ENCODE results near the gene CLSTN3. TPM values are rescaled to one million over a fixed set of nuclear protein-coding genes. Genes with fewer than 3 reads are reported as not detected.

The CLSTN3 gene
- total RNA-seq, 2 experiments from 2014 or later, result 76.8 to 83.9 TPM

DNA sequence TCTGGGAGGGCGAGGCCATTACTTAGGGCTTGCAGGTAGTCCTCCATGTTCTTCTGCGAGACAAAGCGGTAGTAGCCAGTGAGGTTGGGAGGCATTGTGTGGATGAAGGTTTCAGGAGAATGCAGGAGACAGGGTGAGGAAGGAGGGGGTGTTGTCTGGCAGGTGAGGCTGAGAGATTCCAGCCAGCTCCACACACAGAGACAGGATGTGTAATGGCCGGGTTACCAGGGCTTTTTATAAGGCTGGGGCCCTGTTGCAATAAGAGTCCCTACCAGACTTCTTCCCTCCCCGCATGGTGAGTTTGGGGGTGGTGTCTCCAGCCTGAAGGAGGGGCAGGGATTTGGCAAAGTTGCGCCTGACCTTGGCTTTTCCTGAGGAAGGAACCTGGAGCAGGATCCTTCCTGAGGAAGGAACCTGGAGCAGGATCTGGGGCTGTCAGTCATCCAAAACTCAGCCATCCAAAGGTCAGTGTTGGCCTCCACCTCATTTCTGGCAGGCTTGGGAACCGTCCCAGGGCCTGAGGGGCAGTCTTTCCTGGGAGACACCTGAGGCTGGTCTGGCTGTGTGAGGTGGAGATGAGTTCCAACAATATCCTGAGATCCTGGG, 1.4 kb upstream of the CLSTN3 start, which contains the start of gene RBP5:
TSS of gene RBP5 (minus strand) at position 209 of the 606 bp plus-strand sequence. CDS start at position 95, 114 bp downstream.
- ATAC-seq (no peak), DNase-seq (no peak)
- H3K4me1 Mint-ChIP-seq (ENCODE audit: low read depth), result peaks cover 34% of the 10 kb centered on the region
- no peaks in the 10 kb centered on the region for H3K9me3 Mint-ChIP-seq (ENCODE audit: insufficient read depth)
- H3K27me3 Mint-ChIP-seq (ENCODE audit: low read depth), result no peaks in the 10 kb centered on the region
- H3K4me3 Mint-ChIP-seq, result peak within 1 kb of the TSS; percentile 92
- H3K27ac Mint-ChIP-seq, result peak within 1 kb of the TSS; percentile 87
- ChIA-PET CTCF (interaction anchor here (3.5 kb wide), 1 partner anchor 16 kb away, joined by 15 read pairs; no protein-coding TSS in a partner anchor), POLR2A (interaction anchor here (0.6 kb wide), 1 partner anchor 17 kb away, joined by 3 read pairs; no protein-coding TSS in a partner anchor)
- peaks cover 21% of the 10 kb centered on the region for H3K36me3 Mint-ChIP-seq (ENCODE audit: low read depth)

- H3K27me3 Mint-ChIP-seq (ENCODE audit: low read depth), result no peaks in the 10 kb centered on the region
- H3K27ac Mint-ChIP-seq, result peak overlapping the region; percentile 87
- H3K4me1 Mint-ChIP-seq (ENCODE audit: low read depth), result peaks cover 34% of the 10 kb centered on the region
- peak overlapping the region; percentile 92 for H3K4me3 Mint-ChIP-seq
- ChIA-PET POLR2A (interaction anchor here (2.6 kb wide), 1 partner anchor 185 kb away, joined by 12 read pairs; the partner anchor contains the start of genes C12orf57 and RNU7-1), CTCF (interaction anchor here (3.5 kb wide), 1 partner anchor 16 kb away, joined by 15 read pairs; no protein-coding TSS in a partner anchor)
- H3K36me3 Mint-ChIP-seq (ENCODE audit: low read depth), result peaks cover 25% of the 10 kb centered on the region
- DNase-seq (no peak), ATAC-seq (no peak)
- H3K9me3 Mint-ChIP-seq (ENCODE audit: insufficient read depth), result no peaks in the 10 kb centered on the region
Measured at GRCh38 chr12:7129287-7129871, 792 bp upstream of the CLSTN3 start.

GRCh38 chr12:7130701-7131501, 730 bp downstream of the CLSTN3 start:
- Mint-ChIP-seq H3K27me3 (ENCODE audit: low read depth) (no peaks in the 10 kb centered on the region), H3K4me3 (peak overlapping the region; percentile 92), H3K9me3 (ENCODE audit: insufficient read depth) (no peaks in the 10 kb centered on the region), H3K4me1 (ENCODE audit: low read depth) (peaks cover 34% of the 10 kb centered on the region), H3K27ac (peak overlapping the region; percentile 87), H3K36me3 (ENCODE audit: low read depth) (peaks cover 40% of the 10 kb centered on the region)
- CTCF ChIA-PET, result interaction anchor here (1.0 to 3.5 kb wide), 3 partner anchors 11 to 58 kb away, joined by 3 to 15 read pairs (median 6); partner anchors contain the start of gene PEX5
- POLR2A ChIA-PET, result interaction anchor here (2.6 kb wide), 1 partner anchor 187 kb away, joined by 12 read pairs; the partner anchor contains the start of genes C12orf57 and RNU7-1
- DNase-seq, result peak; percentile 77
- ATAC-seq, result peak; percentile 37

- Mint-ChIP-seq H3K4me1 (ENCODE audit: low read depth) (peaks cover 34% of the 10 kb centered on the region), H3K36me3 (ENCODE audit: low read depth) (peaks cover 45% of the 10 kb centered on the region), H3K27ac (peak overlapping the region; percentile 87), H3K27me3 (ENCODE audit: low read depth) (no peaks in the 10 kb centered on the region), H3K9me3 (ENCODE audit: insufficient read depth) (no peaks in the 10 kb centered on the region), H3K4me3 (peak overlapping the region; percentile 92)
- CTCF ChIA-PET, result interaction anchor here (1.8 to 3.5 kb wide), 2 partner anchors 11 to 18 kb away, joined by 6 to 15 read pairs; no protein-coding TSS in a partner anchor
- POLR2A ChIA-PET, result interaction anchor here (2.6 kb wide), 1 partner anchor 187 kb away, joined by 12 read pairs; the partner anchor contains the start of genes C12orf57 and RNU7-1
- DNase-seq, result peak; percentile 77
- ATAC-seq, result peak; percentile 49
Measured at GRCh38 chr12:7131502-7131866, 1.3 kb downstream of the CLSTN3 start.

- DNase-seq, result no peak
- H3K27ac Mint-ChIP-seq, result no peak overlapping the region
- ChIA-PET POLR2A (interaction anchor here (0.6 kb wide), 1 partner anchor 19 kb away, joined by 3 read pairs; no protein-coding TSS in a partner anchor), CTCF (no interaction called here)
- peaks cover 27% of the 10 kb centered on the region for H3K4me1 Mint-ChIP-seq (ENCODE audit: low read depth)
- no peak overlapping the region for H3K4me3 Mint-ChIP-seq
- no peaks in the 10 kb centered on the region for H3K9me3 Mint-ChIP-seq (ENCODE audit: insufficient read depth)
- no peak for ATAC-seq
- no peaks in the 10 kb centered on the region for H3K27me3 Mint-ChIP-seq (ENCODE audit: low read depth)
- peaks cover 69% of the 10 kb centered on the region for H3K36me3 Mint-ChIP-seq (ENCODE audit: low read depth)
Measured at GRCh38 chr12:7134396-7135166, 4.4 kb downstream of the CLSTN3 start.

GRCh38 chr12:7136071-7136470, 5.9 kb downstream of the CLSTN3 start:
- ATAC-seq, result no peak
- no peaks in the 10 kb centered on the region for H3K27me3 Mint-ChIP-seq (ENCODE audit: low read depth)
- H3K36me3 Mint-ChIP-seq (ENCODE audit: low read depth), result peaks cover 77% of the 10 kb centered on the region
- CTCF ChIA-PET, result no interaction called here
- H3K27ac Mint-ChIP-seq, result no peak overlapping the region
- H3K4me1 Mint-ChIP-seq (ENCODE audit: low read depth), result peaks cover 24% of the 10 kb centered on the region
- POLR2A ChIA-PET, result no interaction called here
- no peak overlapping the region for H3K4me3 Mint-ChIP-seq
- no peaks in the 10 kb centered on the region for H3K9me3 Mint-ChIP-seq (ENCODE audit: insufficient read depth)
- DNase-seq, result no peak

- ChIA-PET POLR2A (no interaction called here), CTCF (no interaction called here)
- H3K4me1 Mint-ChIP-seq (ENCODE audit: low read depth), result peaks cover 18% of the 10 kb centered on the region
- peaks cover 82% of the 10 kb centered on the region for H3K36me3 Mint-ChIP-seq (ENCODE audit: low read depth)
- no peak for DNase-seq
- no peak overlapping the region for H3K27ac Mint-ChIP-seq
- no peaks in the 10 kb centered on the region for H3K27me3 Mint-ChIP-seq (ENCODE audit: low read depth)
- H3K4me3 Mint-ChIP-seq, result no peak overlapping the region
- H3K9me3 Mint-ChIP-seq (ENCODE audit: insufficient read depth), result no peaks in the 10 kb centered on the region
- no peak for ATAC-seq
Measured at GRCh38 chr12:7136676-7137075, 6.5 kb downstream of the CLSTN3 start.

DNA sequence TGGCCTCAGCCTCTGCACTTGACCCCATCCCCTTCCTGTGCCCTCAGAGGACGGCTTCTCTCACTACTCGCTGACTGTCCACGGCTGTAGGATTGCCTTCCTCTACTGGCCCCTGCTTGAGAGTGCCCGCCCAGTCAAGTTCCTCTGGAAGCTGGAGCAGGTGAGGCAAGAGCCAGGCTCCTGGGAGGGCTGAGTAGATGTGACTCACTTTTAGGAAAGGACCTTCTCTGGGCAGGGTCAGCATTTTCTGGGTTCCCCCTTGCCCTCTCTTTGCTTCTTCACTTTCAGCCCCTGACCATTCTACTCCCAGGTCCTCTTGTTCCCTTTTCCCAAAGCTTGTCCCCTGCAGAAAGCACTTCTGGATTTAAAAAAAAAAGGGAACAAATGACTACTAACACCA, 7.7 kb downstream of the CLSTN3 start:
- Mint-ChIP-seq H3K27ac (no peak overlapping the region), H3K27me3 (ENCODE audit: low read depth) (no peaks in the 10 kb centered on the region), H3K36me3 (ENCODE audit: low read depth) (peaks cover 80% of the 10 kb centered on the region), H3K9me3 (ENCODE audit: insufficient read depth) (no peaks in the 10 kb centered on the region), H3K4me1 (ENCODE audit: low read depth) (peaks cover 6% of the 10 kb centered on the region), H3K4me3 (no peak overlapping the region)
- ATAC-seq, result no peak
- ChIA-PET POLR2A (interaction anchor here (0.6 kb wide), 1 partner anchor 224 kb away, joined by 3 read pairs; no protein-coding TSS in a partner anchor), CTCF (no interaction called here)
- no peak for DNase-seq

- DNase-seq (no peak), ATAC-seq (no peak)
- Mint-ChIP-seq H3K36me3 (ENCODE audit: low read depth) (peaks cover 77% of the 10 kb centered on the region), H3K9me3 (ENCODE audit: insufficient read depth) (no peaks in the 10 kb centered on the region), H3K27ac (no peak overlapping the region), H3K4me1 (ENCODE audit: low read depth) (no peaks in the 10 kb centered on the region), H3K27me3 (ENCODE audit: low read depth) (no peaks in the 10 kb centered on the region), H3K4me3 (no peak overlapping the region)
- ChIA-PET CTCF (interaction anchor here (1.4 kb wide), 1 partner anchor 26 kb away, joined by 3 read pairs; no protein-coding TSS in a partner anchor), POLR2A (no interaction called here)
Measured at GRCh38 chr12:7139200-7139599, 9.0 kb downstream of the CLSTN3 start.

DNA sequence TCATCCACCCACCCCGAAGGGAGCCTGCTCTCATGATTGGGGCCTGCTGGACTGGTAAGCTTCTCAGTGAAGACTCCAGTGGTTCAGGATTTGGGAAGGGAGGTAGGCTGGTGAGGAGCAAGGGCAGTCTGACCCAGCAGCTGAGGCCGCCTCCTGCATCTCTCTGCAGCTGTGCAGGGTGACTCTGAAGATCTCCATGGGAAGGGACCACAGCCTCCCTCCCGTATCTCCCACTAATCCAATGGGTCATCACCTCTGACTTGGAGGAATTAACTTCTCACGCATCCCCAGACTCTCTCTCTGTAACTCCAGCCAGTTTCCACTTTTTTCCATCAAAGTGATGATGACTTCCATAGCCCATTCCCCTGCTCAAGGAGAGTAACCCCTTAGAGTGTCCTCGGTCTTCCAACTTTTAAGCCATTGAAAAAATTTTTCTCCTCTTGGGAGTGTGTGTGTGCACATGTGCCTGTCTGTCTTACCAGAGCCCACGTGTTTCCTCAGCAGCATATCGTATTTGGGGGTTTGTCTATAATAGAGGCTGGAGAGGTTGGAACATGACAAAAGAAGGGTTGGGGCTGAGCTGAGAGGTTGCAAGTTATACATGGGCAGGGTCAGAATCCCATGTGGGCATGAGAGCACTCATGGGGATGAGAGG, 11.3 kb downstream of the CLSTN3 start:
- CTCF ChIA-PET, result interaction anchor here (0.6 to 2.9 kb wide), 7 partner anchors 10 to 498 kb away, joined by 3 to 12 read pairs (median 4); partner anchors contain the start of gene PEX5
- no peak for ATAC-seq
- POLR2A ChIA-PET, result interaction anchor here (0.6 kb wide), 1 partner anchor 21 kb away, joined by 3 read pairs; no protein-coding TSS in a partner anchor
- Mint-ChIP-seq H3K4me3 (no peak overlapping the region), H3K4me1 (ENCODE audit: low read depth) (no peaks in the 10 kb centered on the region), H3K27me3 (ENCODE audit: low read depth) (no peaks in the 10 kb centered on the region), H3K36me3 (ENCODE audit: low read depth) (peaks cover 68% of the 10 kb centered on the region), H3K9me3 (ENCODE audit: insufficient read depth) (no peaks in the 10 kb centered on the region), H3K27ac (peak overlapping the region; percentile 23)
- DNase-seq, result no peak

Measured in activated CD8-positive, alpha-beta T cell treated with anti-CD3 and anti-CD28 coated beads, Interleukin-2, amount 10 ng/mL, durations not matched to agents 7 days and 5 days (primary cell).